D721Med (cell line): Measurements from ENCODE around the gene ZNF501.

Experiments used
- DNase-seq: peaks from one replicate; pipeline ENCODE4 v3.0.0; 2011; ENCODE audit warnings: low spot score; ENCODE audit not compliant: insufficient read length
- FAIRE-seq: peaks from 2 replicates; lab custom pipeline; 2011; peaks lifted over from hg19 to GRCh38; lab: Jason Lieb, UNC
- TF ChIP-seq, protein P1 (sequence below): IDR thresholded peaks from 2 replicates; pipeline ENCODE4 v1.5.1; 2012; ENCODE audit warnings: mild to moderate bottlenecking, control low read depth; ENCODE audit not compliant: insufficient read depth; ENCODE audit errors: missing control alignments

ZNF501 gene

DNA sequence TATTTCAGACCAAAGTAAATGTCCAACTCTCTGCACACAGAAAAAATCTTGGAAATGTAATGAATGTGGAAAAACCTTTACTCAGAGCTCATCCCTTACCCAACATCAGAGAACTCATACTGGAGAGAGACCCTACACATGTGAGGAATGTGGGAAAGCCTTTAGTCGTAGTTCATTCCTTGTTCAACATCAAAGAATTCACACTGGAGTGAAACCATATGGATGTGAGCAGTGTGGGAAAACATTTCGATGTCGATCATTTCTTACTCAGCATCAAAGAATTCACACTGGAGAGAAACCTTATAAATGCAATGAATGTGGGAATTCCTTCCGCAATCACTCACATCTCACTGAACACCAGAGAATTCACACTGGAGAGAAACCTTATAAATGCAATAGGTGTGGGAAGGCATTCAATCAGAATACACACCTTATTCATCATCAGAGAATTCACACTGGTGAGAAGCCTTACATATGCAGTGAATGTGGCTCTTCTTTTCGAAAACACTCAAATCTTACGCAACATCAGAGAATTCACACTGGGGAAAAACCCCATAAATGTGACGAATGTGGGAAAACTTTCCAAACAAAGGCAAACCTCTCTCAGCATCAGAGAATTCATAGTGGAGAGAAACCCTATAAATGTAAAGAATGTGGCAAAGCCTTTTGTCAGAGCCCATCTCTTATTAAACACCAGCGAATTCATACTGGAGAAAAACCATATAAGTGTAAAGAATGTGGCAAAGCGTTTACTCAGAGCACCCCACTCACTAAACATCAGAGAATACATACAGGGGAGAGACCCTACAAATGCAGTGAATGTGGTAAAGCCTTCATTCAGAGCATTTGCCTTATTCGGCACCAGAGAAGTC is 8.0 kb upstream of the ZNF501 start:
- TF ChIP-seq, protein P1, sequence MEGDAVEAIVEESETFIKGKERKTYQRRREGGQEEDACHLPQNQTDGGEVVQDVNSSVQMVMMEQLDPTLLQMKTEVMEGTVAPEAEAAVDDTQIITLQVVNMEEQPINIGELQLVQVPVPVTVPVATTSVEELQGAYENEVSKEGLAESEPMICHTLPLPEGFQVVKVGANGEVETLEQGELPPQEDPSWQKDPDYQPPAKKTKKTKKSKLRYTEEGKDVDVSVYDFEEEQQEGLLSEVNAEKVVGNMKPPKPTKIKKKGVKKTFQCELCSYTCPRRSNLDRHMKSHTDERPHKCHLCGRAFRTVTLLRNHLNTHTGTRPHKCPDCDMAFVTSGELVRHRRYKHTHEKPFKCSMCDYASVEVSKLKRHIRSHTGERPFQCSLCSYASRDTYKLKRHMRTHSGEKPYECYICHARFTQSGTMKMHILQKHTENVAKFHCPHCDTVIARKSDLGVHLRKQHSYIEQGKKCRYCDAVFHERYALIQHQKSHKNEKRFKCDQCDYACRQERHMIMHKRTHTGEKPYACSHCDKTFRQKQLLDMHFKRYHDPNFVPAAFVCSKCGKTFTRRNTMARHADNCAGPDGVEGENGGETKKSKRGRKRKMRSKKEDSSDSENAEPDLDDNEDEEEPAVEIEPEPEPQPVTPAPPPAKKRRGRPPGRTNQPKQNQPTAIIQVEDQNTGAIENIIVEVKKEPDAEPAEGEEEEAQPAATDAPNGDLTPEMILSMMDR: no peak

DNA sequence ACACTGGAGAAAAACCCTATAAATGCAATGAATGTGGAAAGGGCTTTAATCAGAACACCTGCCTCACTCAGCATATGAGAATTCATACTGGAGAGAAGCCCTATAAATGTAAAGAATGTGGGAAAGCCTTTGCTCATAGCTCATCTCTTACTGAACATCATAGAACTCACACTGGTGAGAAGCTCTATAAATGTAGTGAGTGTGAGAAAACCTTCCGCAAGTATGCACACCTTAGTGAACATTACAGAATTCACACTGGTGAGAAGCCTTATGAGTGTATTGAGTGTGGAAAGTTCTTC is 7.4 kb upstream of the ZNF501 start:
- FAIRE-seq (no peak), DNase-seq (no peak)
- TF ChIP-seq, protein P1: no peak

More for the DNA sequence above, 8.0 kb upstream of the ZNF501 start:
- DNase-seq: no peak
- FAIRE-seq: no peak

DNA sequence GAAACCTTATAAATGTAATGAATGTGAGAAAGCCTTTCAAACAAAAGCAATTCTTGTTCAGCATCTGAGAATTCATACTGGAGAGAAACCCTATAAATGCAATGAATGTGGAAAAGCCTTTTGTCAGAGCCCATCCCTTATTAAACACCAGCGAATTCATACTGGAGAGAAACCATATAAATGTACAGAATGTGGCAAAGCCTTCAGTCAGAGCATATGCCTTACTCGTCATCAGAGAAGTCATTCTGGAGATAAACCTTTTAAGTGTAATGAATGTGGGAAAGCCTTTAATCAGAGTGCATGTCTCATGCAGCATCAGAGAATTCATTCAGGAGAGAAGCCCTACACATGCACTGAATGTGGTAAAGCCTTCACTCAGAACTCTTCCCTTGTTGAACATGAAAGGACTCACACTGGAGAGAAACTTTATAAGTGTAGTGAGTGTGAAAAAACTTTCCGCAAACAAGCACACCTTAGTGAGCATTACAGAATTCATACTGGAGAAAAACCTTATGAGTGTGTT is 5.3 kb downstream of the ZNF501 start:
- TF ChIP-seq, protein P1: no peak
- FAIRE-seq (no peak), DNase-seq (no peak)

DNA sequence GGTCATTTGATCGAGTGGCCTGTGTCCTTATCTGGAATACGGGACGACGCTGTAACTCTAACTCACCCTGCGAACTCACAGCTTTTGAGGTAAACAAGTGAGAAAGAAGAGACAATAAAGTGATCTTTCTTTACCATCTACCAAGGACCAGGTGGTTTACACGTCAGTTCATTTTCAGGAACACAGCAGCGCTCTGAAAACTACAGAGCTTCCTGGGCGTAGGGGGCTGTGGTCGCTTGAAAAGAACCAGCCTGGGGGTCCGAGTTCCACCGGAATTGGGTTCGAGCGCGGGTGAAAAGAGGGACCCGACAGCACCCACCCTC is 31.6 kb downstream of the ZNF501 start:
- FAIRE-seq: no peak

DNA sequence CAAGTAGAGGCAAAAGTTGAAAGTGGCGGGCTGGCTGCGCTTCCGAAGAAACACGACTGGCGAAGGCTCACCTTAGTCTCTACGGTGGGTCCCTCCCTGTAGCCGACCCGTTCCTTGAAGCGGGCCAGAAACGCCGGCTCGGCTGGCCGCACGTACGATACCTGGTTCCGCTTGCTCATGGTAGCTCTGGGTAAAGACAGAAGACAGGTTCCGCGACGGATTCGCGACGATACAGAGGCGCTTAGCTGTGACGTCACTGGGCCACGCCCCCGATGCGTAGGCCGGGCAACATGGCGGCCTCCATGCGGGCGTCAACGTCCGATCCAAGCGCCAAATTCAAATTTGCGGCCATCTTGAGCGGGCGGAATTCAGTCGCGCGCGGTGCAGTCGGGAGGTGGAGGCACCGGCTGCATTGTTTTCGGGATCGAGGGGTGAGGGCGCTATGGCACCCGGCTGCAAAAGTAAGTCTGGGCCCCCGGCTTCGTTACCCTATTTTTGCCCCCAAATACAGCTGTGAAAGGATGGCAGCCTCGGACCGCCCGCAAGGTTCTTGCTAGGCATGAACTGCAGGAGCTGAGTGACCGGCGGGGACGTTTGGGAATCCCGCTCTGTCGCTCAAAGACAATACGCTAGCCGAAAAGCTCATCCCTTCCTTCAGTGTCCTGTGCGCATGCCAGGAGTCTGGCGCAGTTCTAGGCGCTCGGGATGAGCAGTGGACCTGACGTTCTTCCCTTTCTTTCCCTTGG is 32.2 kb downstream of the ZNF501 start, which contains the start of the genes KIAA1143 and KIF15:
KIAA1143 (minus strand) TSS at position 196 of the 746 bp plus-strand sequence; CDS start at position 179, 17 bp downstream.
KIF15 (plus strand) TSS at position 371 of the 746 bp plus-strand sequence; CDS start at position 443, 72 bp downstream.
- no peak for FAIRE-seq
- DNase-seq: peak; percentile 50
- TF ChIP-seq, protein P1: no peak

More for the DNA sequence above, 31.6 kb downstream of the ZNF501 start:
- no peak for DNase-seq
- TF ChIP-seq, protein P1: no peak

DNA sequence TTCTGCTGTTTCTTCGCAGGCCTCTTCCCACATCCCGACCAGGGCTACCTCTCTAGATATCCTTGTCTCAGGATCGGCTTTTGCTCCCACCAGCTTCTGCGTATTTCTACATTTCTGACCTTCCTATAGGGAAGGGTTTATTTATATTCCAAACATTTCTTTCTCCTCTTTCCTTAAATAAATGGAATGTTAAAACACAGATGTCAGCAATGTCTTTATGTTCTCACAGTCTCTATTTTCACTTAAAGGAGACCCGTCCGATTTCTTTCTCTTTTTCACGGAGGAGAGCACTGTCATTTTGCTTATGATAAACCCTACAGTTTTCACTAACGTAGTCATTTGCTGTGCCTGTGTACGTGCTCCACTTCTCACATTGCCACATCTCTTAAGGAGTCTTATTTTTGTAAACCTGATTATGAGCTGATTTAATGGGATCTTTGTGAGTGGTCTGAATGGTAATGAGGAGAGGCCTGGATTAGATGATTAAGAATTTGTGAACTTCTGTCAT is 32.8 kb downstream of the ZNF501 start:
- FAIRE-seq (no peak), DNase-seq (no peak)

More for the DNA sequence above, 32.8 kb downstream of the ZNF501 start:
- TF ChIP-seq, protein P1: no peak
